NCI-H526 (cell line): ENCODE measurements around the gene GCH1.
"Not testable (repeated sequence)": the region's sequence is repeated elsewhere in the genome, so short reads cannot be mapped to it uniquely, and the experiment has no call there.

Source experiments
- DNase-seq, 2 experiments: peaks; one replicate each; lab custom pipeline; 2025; lab: John Stamatoyannopoulos, UW

The GCH1 gene

GRCh38 chr14:54902521-54903420, at the start of gene GCH1:
Gene GCH1, minus strand, starts transcription at chr14:54902826. Its CDS starts 163 bp downstream, at chr14:54902663.
- peak; percentile 17 to 90 for DNase-seq

- no peak for DNase-seq
Measured at GRCh38 chr14:54947230-54947629, 44.6 kb upstream of the GCH1 start.

- no peak for DNase-seq
Measured at GRCh38 chr14:54946500-54946899, 43.9 kb upstream of the GCH1 start.

GRCh38 chr14:54944737-54945391, 42.2 kb upstream of the GCH1 start:
- DNase-seq = no peak

GRCh38 chr14:54942913-54943312, 40.3 kb upstream of the GCH1 start:
- no peak for DNase-seq

- DNase-seq = no peak
Measured at GRCh38 chr14:54936816-54937215, 34.2 kb upstream of the GCH1 start.

GRCh38 chr14:54935958-54936357, 33.3 kb upstream of the GCH1 start:
- DNase-seq = no peak

GRCh38 chr14:54935100-54935499, 32.5 kb upstream of the GCH1 start:
- no peak for DNase-seq

GRCh38 chr14:54933006-54933405, 30.4 kb upstream of the GCH1 start:
- no peak for DNase-seq

GRCh38 chr14:54931598-54932340, 29.1 kb upstream of the GCH1 start:
- DNase-seq = no peak

GRCh38 chr14:54931101-54931500, 28.5 kb upstream of the GCH1 start:
- DNase-seq = no peak

- no peak for DNase-seq
Measured at GRCh38 chr14:54929556-54929955, 26.9 kb upstream of the GCH1 start.

GRCh38 chr14:54928216-54928615, 25.6 kb upstream of the GCH1 start:
- DNase-seq = no peak

GRCh38 chr14:54927551-54927950, 24.9 kb upstream of the GCH1 start:
- no peak for DNase-seq

- not testable (repeated sequence) for DNase-seq
Measured at GRCh38 chr14:54926570-54926969, 23.9 kb upstream of the GCH1 start.

GRCh38 chr14:54922598-54922997, 20.0 kb upstream of the GCH1 start:
- no peak for DNase-seq

- no peak for DNase-seq
Measured at GRCh38 chr14:54920052-54920451, 17.4 kb upstream of the GCH1 start.

GRCh38 chr14:54919330-54919729, 16.7 kb upstream of the GCH1 start:
- DNase-seq = no peak

- no peak for DNase-seq
Measured at GRCh38 chr14:54918427-54918826, 15.8 kb upstream of the GCH1 start.

- DNase-seq = no peak
Measured at GRCh38 chr14:54916101-54916500, 13.5 kb upstream of the GCH1 start.

- DNase-seq = no peak
Measured at GRCh38 chr14:54909817-54910558, 7.4 kb upstream of the GCH1 start.

- DNase-seq = not testable (repeated sequence)
Measured at GRCh38 chr14:54908973-54909372, 6.3 kb upstream of the GCH1 start.
